ENCODE measurements around the gene ZNF580.
A peak's percentile ranks its signal among the peaks of the same experiment; 100 is the strongest.

ZNF580 gene

GRCh38 chr19:55642153-55643002 lies 1.6 kb downstream of the ZNF580 start:
- TF ChIP-seq POLR2A (IDR thresholded peaks at IDR 0.05; ENCODE audit: low read depth, low read length): no peak; the same call in 1 of the 2 replicates
- DNase-seq (ENCODE audit: insufficient read length, low spot score): peak; percentile 82
- no peak for FAIRE-seq

GRCh38 chr19:55643003-55643886 lies 2.4 kb downstream of the ZNF580 start, which contains the start of gene ZNF581:
Gene ZNF581 (plus strand): TSS chr19:55643649. CDS start chr19:55644572, 923 bp downstream.
- FAIRE-seq (no peak), DNase-seq (ENCODE audit: insufficient read length, low spot score) (peak; percentile 100)
- peak; percentile 45 for TF ChIP-seq POLR2A (IDR thresholded peaks at IDR 0.05; ENCODE audit: low read depth, low read length)

GRCh38 chr19:55643887-55644176 lies 3.0 kb downstream of the ZNF580 start:
- no peak for FAIRE-seq
- no peak for TF ChIP-seq POLR2A (IDR thresholded peaks at IDR 0.05; ENCODE audit: low read depth, low read length)
- DNase-seq (ENCODE audit: insufficient read length, low spot score): no peak

- DNase-seq (ENCODE audit: insufficient read length, low spot score) (no peak), FAIRE-seq (no peak)
- no peak for TF ChIP-seq POLR2A (IDR thresholded peaks at IDR 0.05; ENCODE audit: low read depth, low read length)
Observed at GRCh38 chr19:55644191-55644833, 3.5 kb downstream of the ZNF580 start.

- DNase-seq (ENCODE audit: insufficient read length, low spot score) (no peak), FAIRE-seq (no peak)
- TF ChIP-seq POLR2A (IDR thresholded peaks at IDR 0.05; ENCODE audit: low read depth, low read length): 0 out of 2 replicates have a peak, but pooled peaks have one; percentile 11
Observed at GRCh38 chr19:55644842-55645511, 4.2 kb downstream of the ZNF580 start.

GRCh38 chr19:55645512-55645881 lies 4.7 kb downstream of the ZNF580 start:
- FAIRE-seq (no peak), DNase-seq (ENCODE audit: insufficient read length, low spot score) (no peak)
- TF ChIP-seq POLR2A (IDR thresholded peaks at IDR 0.05; ENCODE audit: low read depth, low read length): no peak

GRCh38 chr19:55646889-55647731 lies 6.3 kb downstream of the ZNF580 start:
- FAIRE-seq (no peak), DNase-seq (ENCODE audit: insufficient read length, low spot score) (no peak)
- no peak for TF ChIP-seq POLR2A (IDR thresholded peaks at IDR 0.05; ENCODE audit: low read depth, low read length)

GRCh38 chr19:55647732-55648584 lies 7.2 kb downstream of the ZNF580 start, which contains the start of gene CCDC106:
Gene CCDC106 (plus strand): TSS chr19:55648212. CDS start chr19:55649047, 835 bp downstream.
- TF ChIP-seq POLR2A (IDR thresholded peaks at IDR 0.05; ENCODE audit: low read depth, low read length): no peak
- FAIRE-seq (no peak), DNase-seq (ENCODE audit: insufficient read length, low spot score) (no peak)

GRCh38 chr19:55648585-55649267 lies 7.9 kb downstream of the ZNF580 start:
- DNase-seq (ENCODE audit: insufficient read length, low spot score): no peak
- no peak for TF ChIP-seq POLR2A (IDR thresholded peaks at IDR 0.05; ENCODE audit: low read depth, low read length)
- FAIRE-seq: no peak

- DNase-seq (ENCODE audit: insufficient read length, low spot score) (no peak), FAIRE-seq (no peak)
- no peak for TF ChIP-seq POLR2A (IDR thresholded peaks at IDR 0.05; ENCODE audit: low read depth, low read length)
Observed at GRCh38 chr19:55649268-55650125, 8.7 kb downstream of the ZNF580 start.

All from H54 (cell line).